Upper lobe of right lung (tissue), 1 donor: ENCODE results near the gene FAM162B. TPM values are rescaled to one million over a fixed set of nuclear protein-coding genes. Genes with fewer than 3 reads are reported as not detected.

ENCODE experiments used
- ATAC-seq: fragments of 200-7000 bp; cut with Tn5 transposase; one replicate; pipeline ENCODE4 v1.9.1; 2020; ENCODE audit warnings: mild to moderate bottlenecking, moderate library complexity
- DNase-seq: peaks from one replicate; pipeline ENCODE4 v3.0.0-alpha.2; 2020
- H3K27ac ChIP-seq: fragments of 200-600 bp; one replicate; pipeline ENCODE4 v1.8.0; 2022
- H3K27me3 ChIP-seq: fragments of 200-600 bp; one replicate; pipeline ENCODE4 v1.8.0; 2022; ENCODE audit warnings: mild to moderate bottlenecking
- H3K36me3 ChIP-seq: fragments of 200-600 bp; one replicate; pipeline ENCODE4 v1.8.0; 2022
- H3K4me1 ChIP-seq: fragments of 200-600 bp; one replicate; pipeline ENCODE4 v1.8.0; 2022
- H3K4me3 ChIP-seq: fragments of 200-600 bp; one replicate; pipeline ENCODE4 v1.8.0; 2022; ENCODE audit warnings: mild to moderate bottlenecking
- H3K9me3 ChIP-seq: fragments of 200-600 bp; one replicate; pipeline ENCODE4 v1.8.0; 2022
- CTCF ChIP-seq: fragments of 200-600 bp; IDR thresholded peaks from one replicate; pipeline ENCODE4 v1.8.0; 2022; ENCODE audit warnings: antibody characterized with exemption
- intact Hi-C: fragments of 100-400 bp; cut with DNase I; formaldehyde crosslinking; loops from one replicate; pipeline ENCODE4 v1.11.0; 2022
- total RNA-seq: library from RNA; stranded (reverse); fragmentation: NEBNext Ultra II Directional; extraction: Animal tissue kit (Norgen Biotek cat#: 25700); gene quantifications from one replicate; pipeline ENCODE4 v1.2.1, GENCODE V29; 2021
- donor health status: DM: no; HTN: yes; CAD: no; lungs with severe emphysema.

The FAM162B gene
- total RNA-seq, 1 donor from 2014 or later, result 13.2 TPM

GRCh38 chr6:116766506-116767176 lies 1.1 kb upstream of the FAM162B start:
- ATAC-seq (no peak), DNase-seq (no peak)
- Histone ChIP-seq H3K27ac (no peak overlapping the region), H3K4me3 (no peak overlapping the region), H3K36me3 (no peaks in the 10 kb centered on the region), H3K4me1 (peaks cover 10% of the 10 kb centered on the region), H3K27me3 (peaks cover 30% of the 10 kb centered on the region), H3K9me3 (no peaks in the 10 kb centered on the region)
- intact Hi-C loops, result no loop called here
- no peak for TF ChIP-seq CTCF

- H3K4me3 ChIP-seq, result peak overlapping the region; percentile 59
- DNase-seq, result no peak
- H3K9me3 ChIP-seq, result no peaks in the 10 kb centered on the region
- intact Hi-C loops, result no loop called here
- H3K27ac ChIP-seq, result peak overlapping the region; percentile 47
- no peak for TF ChIP-seq CTCF
- H3K27me3 ChIP-seq, result peaks cover 30% of the 10 kb centered on the region
- no peaks in the 10 kb centered on the region for H3K36me3 ChIP-seq
- peak; percentile 32 for ATAC-seq
- peaks cover 10% of the 10 kb centered on the region for H3K4me1 ChIP-seq
Measured at GRCh38 chr6:116764629-116764960, 924 bp downstream of the FAM162B start.

GRCh38 chr6:116763906-116764628 lies 1.5 kb downstream of the FAM162B start:
- ATAC-seq (no peak), DNase-seq (no peak)
- intact Hi-C loops, result no loop called here
- Histone ChIP-seq H3K9me3 (no peaks in the 10 kb centered on the region), H3K27me3 (peaks cover 30% of the 10 kb centered on the region), H3K27ac (no peak overlapping the region), H3K4me1 (peaks cover 10% of the 10 kb centered on the region), H3K36me3 (no peaks in the 10 kb centered on the region), H3K4me3 (peak overlapping the region; percentile 59)
- TF ChIP-seq CTCF, result no peak

GRCh38 chr6:116763048-116763447 lies 2.5 kb downstream of the FAM162B start:
- no peak for ATAC-seq
- no peaks in the 10 kb centered on the region for H3K9me3 ChIP-seq

GRCh38 chr6:116762235-116762634 lies 3.3 kb downstream of the FAM162B start:
- H3K4me1 ChIP-seq, result peaks cover 10% of the 10 kb centered on the region
- peaks cover 27% of the 10 kb centered on the region for H3K27me3 ChIP-seq
- DNase-seq (no peak), ATAC-seq (no peak)
- intact Hi-C loops, result no loop called here
- no peaks in the 10 kb centered on the region for H3K9me3 ChIP-seq
- H3K27ac ChIP-seq, result no peak overlapping the region
- no peak for TF ChIP-seq CTCF
- no peaks in the 10 kb centered on the region for H3K36me3 ChIP-seq
- H3K4me3 ChIP-seq, result no peak overlapping the region

More at GRCh38 chr6:116763048-116763447, 2.5 kb downstream of the FAM162B start:
- Histone ChIP-seq H3K27ac (no peak overlapping the region), H3K4me3 (peak overlapping the region; percentile 59), H3K36me3 (no peaks in the 10 kb centered on the region), H3K4me1 (peaks cover 10% of the 10 kb centered on the region), H3K27me3 (peaks cover 27% of the 10 kb centered on the region)
- no peak for DNase-seq
- intact Hi-C loops, result no loop called here
- TF ChIP-seq CTCF, result no peak
